ENCODE data around the gene CEACAM21. TPM values are rescaled to one million over a fixed set of nuclear protein-coding genes. Genes with fewer than 3 reads are reported as not detected.

The CEACAM21 gene
- polyA plus RNA-seq, 3 donors: 2.1 to 6.4 (median 4.1) TPM

DNA sequence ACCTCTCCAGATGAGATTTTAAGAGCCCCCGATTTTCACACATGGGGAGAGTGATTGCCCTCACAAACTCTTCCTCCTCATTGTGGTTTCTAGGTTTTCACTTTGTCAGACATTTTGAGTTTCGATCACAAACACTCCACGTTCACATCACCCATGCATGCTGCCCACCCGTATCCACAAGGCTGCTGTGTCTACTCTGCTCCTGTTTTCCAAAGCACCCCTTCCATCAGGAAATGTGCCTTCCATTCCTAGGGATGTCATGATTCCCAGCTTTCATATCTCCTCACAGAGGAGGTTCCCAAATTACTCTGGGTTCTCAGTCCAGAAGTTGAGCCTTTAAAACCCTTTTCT is 45.8 kb upstream of the CEACAM21 start:
- Histone ChIP-seq H3K27ac (ENCODE audit: low read depth in 1 of 2, low read length in 2 of 2) (peak overlapping the region; percentile 34 to 92), H3K36me3 (replicated peaks in 1 of 2; ENCODE audit: control insufficient read depth in 1 of 2, insufficient read depth in 2 of 2, low read length in 2 of 2) (no peaks in the 10 kb centered on the region), H4K20me1 (ENCODE audit: insufficient read depth, low read length) (peaks cover 8% of the 10 kb centered on the region), H3K4me3 (replicated peaks in 1 of 3; ENCODE audit: low read depth in 2 of 3, low read length in 3 of 3) (peak overlapping the region in 2 of 3 experiments; percentile 42 to 62), H3K9ac (ENCODE audit: insufficient read depth, low read length, poor library complexity, severe bottlenecking) (no peak overlapping the region), H2AFZ (ENCODE audit: insufficient read depth, low read depth, low read length, poor library complexity, severe bottlenecking) (no peak overlapping the region), H3K4me1 (ENCODE audit: control insufficient read depth in 1 of 2, insufficient read depth in 2 of 2, low read length in 2 of 2) (peaks cover 59 to 74% of the 10 kb centered on the region in 2 donors), H3K79me2 (ENCODE audit: insufficient read depth, low read length) (no peaks in the 10 kb centered on the region), H3K9me3 (replicated peaks in 1 of 2; ENCODE audit: control insufficient read depth in 1 of 2, insufficient read depth in 1 of 2, low read length in 2 of 2) (no peaks in the 10 kb centered on the region), H3K27me3 (ENCODE audit: control insufficient read depth in 2 of 2, insufficient read depth in 2 of 2, low read length in 2 of 2) (no peaks in the 10 kb centered on the region), H3K4me2 (replicated peaks; ENCODE audit: extremely low read depth, low read length, poor library complexity, severe bottlenecking) (peak overlapping the region; percentile 66)
- H3K4me1 Mint-ChIP-seq: peaks cover 77% of the 10 kb centered on the region
- DNase-seq: no peak
- H3K27me3 Mint-ChIP-seq (ENCODE audit: low read depth in 3 of 3): peaks cover 1 to 6% (median 3%) of the 10 kb centered on the region in 3 donors
- no peaks in the 10 kb centered on the region for H3K36me3 Mint-ChIP-seq
- peaks cover 0 to 16% (median 2%) of the 10 kb centered on the region in 7 donors for H3K9me3 Mint-ChIP-seq
- H3K27ac Mint-ChIP-seq: peak overlapping the region; percentile 97 to 99 (median 99)
- intact Hi-C loops (cut with micrococcal nuclease): loop anchor here in 1 of 2 donors (10.0 kb wide), 1 partner anchor 85 kb away; the partner anchor contains the start of gene ERICH4
- peak overlapping the region; percentile 72 to 86 for H3K4me3 Mint-ChIP-seq
- 46% methylated on average over 4 of the region's 4 CpGs for WGBS (ENCODE audit: insufficient coverage)
- TF ChIP-seq, protein P1, sequence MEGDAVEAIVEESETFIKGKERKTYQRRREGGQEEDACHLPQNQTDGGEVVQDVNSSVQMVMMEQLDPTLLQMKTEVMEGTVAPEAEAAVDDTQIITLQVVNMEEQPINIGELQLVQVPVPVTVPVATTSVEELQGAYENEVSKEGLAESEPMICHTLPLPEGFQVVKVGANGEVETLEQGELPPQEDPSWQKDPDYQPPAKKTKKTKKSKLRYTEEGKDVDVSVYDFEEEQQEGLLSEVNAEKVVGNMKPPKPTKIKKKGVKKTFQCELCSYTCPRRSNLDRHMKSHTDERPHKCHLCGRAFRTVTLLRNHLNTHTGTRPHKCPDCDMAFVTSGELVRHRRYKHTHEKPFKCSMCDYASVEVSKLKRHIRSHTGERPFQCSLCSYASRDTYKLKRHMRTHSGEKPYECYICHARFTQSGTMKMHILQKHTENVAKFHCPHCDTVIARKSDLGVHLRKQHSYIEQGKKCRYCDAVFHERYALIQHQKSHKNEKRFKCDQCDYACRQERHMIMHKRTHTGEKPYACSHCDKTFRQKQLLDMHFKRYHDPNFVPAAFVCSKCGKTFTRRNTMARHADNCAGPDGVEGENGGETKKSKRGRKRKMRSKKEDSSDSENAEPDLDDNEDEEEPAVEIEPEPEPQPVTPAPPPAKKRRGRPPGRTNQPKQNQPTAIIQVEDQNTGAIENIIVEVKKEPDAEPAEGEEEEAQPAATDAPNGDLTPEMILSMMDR (IDR thresholded peaks at IDR 0.05): no peak

DNA sequence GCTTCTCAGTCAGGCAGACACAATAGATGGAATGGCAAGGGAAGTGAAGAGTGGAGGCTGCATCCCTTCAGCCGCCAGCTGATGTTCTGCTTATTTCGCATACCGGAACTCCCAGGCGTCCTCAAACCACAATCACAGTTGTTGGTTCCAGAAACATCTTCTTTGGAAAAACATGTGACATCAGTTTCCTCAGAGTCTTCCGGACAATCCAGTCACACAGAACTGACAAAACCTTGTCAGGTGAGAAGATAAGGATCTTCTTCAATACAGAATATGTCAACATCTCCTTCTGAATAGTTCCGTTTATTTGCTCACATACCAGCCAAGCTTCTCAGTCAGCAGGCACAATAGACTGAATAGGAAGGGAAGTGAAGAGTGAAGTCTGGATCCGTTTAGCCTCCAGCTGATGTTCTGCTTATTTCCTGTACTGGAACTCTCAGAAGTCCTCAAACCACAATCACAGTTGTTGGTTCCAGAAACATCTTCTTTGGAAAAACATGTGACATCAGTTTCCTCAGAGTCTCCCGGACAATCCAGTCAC is 45.1 kb upstream of the CEACAM21 start:
- 0% methylated on average over 4 of the region's 8 CpGs for WGBS (ENCODE audit: insufficient coverage)
- H3K27me3 Mint-ChIP-seq (ENCODE audit: low read depth in 3 of 3): peaks cover 1 to 6% (median 3%) of the 10 kb centered on the region in 3 donors
- Histone ChIP-seq H4K20me1 (ENCODE audit: insufficient read depth, low read length) (peaks cover 8% of the 10 kb centered on the region), H3K4me1 (ENCODE audit: control insufficient read depth in 1 of 2, insufficient read depth in 2 of 2, low read length in 2 of 2) (peaks cover 64 to 79% of the 10 kb centered on the region in 2 donors), H3K27me3 (ENCODE audit: control insufficient read depth in 2 of 2, insufficient read depth in 2 of 2, low read length in 2 of 2) (no peaks in the 10 kb centered on the region), H3K9ac (ENCODE audit: insufficient read depth, low read length, poor library complexity, severe bottlenecking) (peak overlapping the region; percentile 35), H3K79me2 (ENCODE audit: insufficient read depth, low read length) (no peaks in the 10 kb centered on the region), H3K4me3 (replicated peaks in 1 of 3; ENCODE audit: low read depth in 2 of 3, low read length in 3 of 3) (peak overlapping the region in 2 of 3 experiments; percentile 43 to 62), H3K9me3 (replicated peaks in 1 of 2; ENCODE audit: control insufficient read depth in 1 of 2, insufficient read depth in 1 of 2, low read length in 2 of 2) (no peaks in the 10 kb centered on the region), H3K4me2 (replicated peaks; ENCODE audit: extremely low read depth, low read length, poor library complexity, severe bottlenecking) (peak overlapping the region; percentile 66), H3K36me3 (replicated peaks in 1 of 2; ENCODE audit: control insufficient read depth in 1 of 2, insufficient read depth in 2 of 2, low read length in 2 of 2) (no peaks in the 10 kb centered on the region), H3K27ac (ENCODE audit: low read depth in 1 of 2, low read length in 2 of 2) (peak overlapping the region; percentile 69 to 92), H2AFZ (ENCODE audit: insufficient read depth, low read depth, low read length, poor library complexity, severe bottlenecking) (no peak overlapping the region)
- intact Hi-C loops (cut with micrococcal nuclease): loop anchor here (1.0 to 10.0 kb wide), 2 partner anchors 10 to 86 kb away; partner anchors contain the start of gene ERICH4 (in 1 of the 2)
- TF ChIP-seq, protein P1 (IDR thresholded peaks at IDR 0.05): no peak
- H3K4me3 Mint-ChIP-seq: peak overlapping the region; percentile 72 to 86
- H3K9me3 Mint-ChIP-seq: peaks cover 0 to 16% (median 2%) of the 10 kb centered on the region in 7 donors
- peak overlapping the region; percentile 97 to 99 (median 99) for H3K27ac Mint-ChIP-seq
- DNase-seq: peak; percentile 77 to 92 (median 89)
- peaks cover 74% of the 10 kb centered on the region for H3K4me1 Mint-ChIP-seq
- H3K36me3 Mint-ChIP-seq: no peaks in the 10 kb centered on the region
